ENCODE measurements around the gene SPRED3.

- TF ChIP-seq CTCF (IDR thresholded peaks at IDR 0.05; ENCODE audit: borderline replicate concordance, extremely low read depth, low read length, poor library complexity, severe bottlenecking) (no peak), EZH2 (IDR thresholded peaks at IDR 0.05; ENCODE audit: borderline replicate concordance, low read depth, low read length, severe bottlenecking) (no peak)
Measured at GRCh38 chr19:38385057-38385803, 3.3 kb upstream of the SPRED3 start.

All from DND-41 (cell line).